ENCODE results near the gene SAAL1. TPM values are rescaled to one million over a fixed set of nuclear protein-coding genes. Genes with fewer than 3 reads are reported as not detected.
A peak's percentile ranks its signal among the peaks of the same experiment; 100 is the strongest.

The SAAL1 gene
- total RNA-seq, 2 experiments from 2014 or later: 24.0 to 27.0 TPM

GRCh38 chr11:18111005-18111404, 5.1 kb upstream of the SAAL1 start:
- ATAC-seq (ENCODE audit: low read depth) (no peak), DNase-seq (no peak)
- no peaks in the 10 kb centered on the region for H3K9me3 Mint-ChIP-seq
- H3K4me3 Mint-ChIP-seq: no peak overlapping the region
- no peaks in the 10 kb centered on the region for H3K36me3 Mint-ChIP-seq
- POLR2A ChIA-PET: no interaction called here
- no peak overlapping the region for H3K27ac Mint-ChIP-seq
- H3K27me3 Mint-ChIP-seq: peaks cover 26% of the 10 kb centered on the region
- H3K4me1 Mint-ChIP-seq: peaks cover 7% of the 10 kb centered on the region

- Mint-ChIP-seq H3K36me3 (no peaks in the 10 kb centered on the region), H3K27me3 (peaks cover 17% of the 10 kb centered on the region), H3K4me3 (no peak overlapping the region), H3K27ac (no peak overlapping the region), H3K9me3 (no peaks in the 10 kb centered on the region), H3K4me1 (peaks cover 9% of the 10 kb centered on the region)
- ATAC-seq (ENCODE audit: low read depth) (no peak), DNase-seq (no peak)
- POLR2A ChIA-PET: no interaction called here
Observed at GRCh38 chr11:18108254-18108653, 2.4 kb upstream of the SAAL1 start.

GRCh38 chr11:18106688-18107087, 806 bp upstream of the SAAL1 start:
- peaks cover 10% of the 10 kb centered on the region for H3K36me3 Mint-ChIP-seq
- POLR2A ChIA-PET: interaction anchor here (0.9 to 1.3 kb wide), 5 partner anchors 9 to 528 kb away, joined by 3 to 6 read pairs (median 4); partner anchors contain the start of genes GTF2H1 and HPS5
- peaks cover 9% of the 10 kb centered on the region for H3K4me1 Mint-ChIP-seq

GRCh38 chr11:18105086-18105801, 638 bp downstream of the SAAL1 start:
- Mint-ChIP-seq H3K9me3 (no peaks in the 10 kb centered on the region), H3K27me3 (peaks cover under 1% of the 10 kb centered on the region), H3K4me1 (peaks cover 12% of the 10 kb centered on the region), H3K4me3 (peak overlapping the region; percentile 92), H3K27ac (peak overlapping the region; percentile 78), H3K36me3 (peaks cover 18% of the 10 kb centered on the region)
- POLR2A ChIA-PET: interaction anchor here (0.7 to 1.5 kb wide), 9 partner anchors 10 to 1368 kb away, joined by 3 to 6 read pairs (median 4); partner anchors contain the start of gene TSG101
- ATAC-seq (ENCODE audit: low read depth): no peak
- no peak for DNase-seq

More at GRCh38 chr11:18106688-18107087, 806 bp upstream of the SAAL1 start:
- Mint-ChIP-seq H3K9me3 (no peaks in the 10 kb centered on the region), H3K4me3 (peak overlapping the region; percentile 35), H3K27me3 (peaks cover 10% of the 10 kb centered on the region), H3K27ac (no peak overlapping the region)
- ATAC-seq (ENCODE audit: low read depth) (no peak), DNase-seq (no peak)

GRCh38 chr11:18100926-18101656, 4.8 kb downstream of the SAAL1 start:
- Mint-ChIP-seq H3K4me1 (peaks cover 15% of the 10 kb centered on the region), H3K36me3 (peaks cover 23% of the 10 kb centered on the region), H3K4me3 (no peak overlapping the region), H3K9me3 (no peaks in the 10 kb centered on the region), H3K27ac (no peak overlapping the region), H3K27me3 (no peaks in the 10 kb centered on the region)
- POLR2A ChIA-PET: no interaction called here
- ATAC-seq (ENCODE audit: low read depth) (no peak), DNase-seq (no peak)

- H3K27ac Mint-ChIP-seq: no peak overlapping the region
- peaks cover 25% of the 10 kb centered on the region for H3K36me3 Mint-ChIP-seq
- H3K27me3 Mint-ChIP-seq: no peaks in the 10 kb centered on the region
- ATAC-seq (ENCODE audit: low read depth): no peak
- H3K9me3 Mint-ChIP-seq: no peaks in the 10 kb centered on the region
- POLR2A ChIA-PET: interaction anchor here (0.8 to 1.2 kb wide), 2 partner anchors 20 to 80 kb away, joined by 3 to 4 read pairs; no protein-coding TSS in a partner anchor
- H3K4me3 Mint-ChIP-seq: no peak overlapping the region
- DNase-seq: no peak
- H3K4me1 Mint-ChIP-seq: peaks cover 2% of the 10 kb centered on the region
Observed at GRCh38 chr11:18093959-18094358, 11.9 kb downstream of the SAAL1 start.

- DNase-seq: no peak
- Mint-ChIP-seq H3K4me1 (no peaks in the 10 kb centered on the region), H3K4me3 (no peak overlapping the region), H3K36me3 (peaks cover 36% of the 10 kb centered on the region), H3K9me3 (no peaks in the 10 kb centered on the region), H3K27ac (no peak overlapping the region), H3K27me3 (no peaks in the 10 kb centered on the region)
- POLR2A ChIA-PET: no interaction called here
- ATAC-seq (ENCODE audit: low read depth): no peak
Observed at GRCh38 chr11:18091731-18092130, 14.2 kb downstream of the SAAL1 start.

GRCh38 chr11:18088966-18089365, 16.9 kb downstream of the SAAL1 start:
- no peak overlapping the region for H3K27ac Mint-ChIP-seq
- POLR2A ChIA-PET: no interaction called here
- no peak for ATAC-seq (ENCODE audit: low read depth)

GRCh38 chr11:18088366-18088765, 17.5 kb downstream of the SAAL1 start:
- H3K27me3 Mint-ChIP-seq: no peaks in the 10 kb centered on the region
- no peaks in the 10 kb centered on the region for H3K9me3 Mint-ChIP-seq
- H3K4me1 Mint-ChIP-seq: no peaks in the 10 kb centered on the region
- H3K4me3 Mint-ChIP-seq: no peak overlapping the region
- no peak overlapping the region for H3K27ac Mint-ChIP-seq
- POLR2A ChIA-PET: no interaction called here
- ATAC-seq (ENCODE audit: low read depth) (no peak), DNase-seq (no peak)
- H3K36me3 Mint-ChIP-seq: peaks cover 26% of the 10 kb centered on the region

More at GRCh38 chr11:18088966-18089365, 16.9 kb downstream of the SAAL1 start:
- Mint-ChIP-seq H3K4me3 (no peak overlapping the region), H3K27me3 (no peaks in the 10 kb centered on the region), H3K4me1 (no peaks in the 10 kb centered on the region), H3K36me3 (peaks cover 30% of the 10 kb centered on the region), H3K9me3 (no peaks in the 10 kb centered on the region)
- DNase-seq: no peak

GRCh38 chr11:18081551-18081950, 24.3 kb downstream of the SAAL1 start:
- H3K36me3 Mint-ChIP-seq: peaks cover 25% of the 10 kb centered on the region
- ATAC-seq (ENCODE audit: low read depth) (no peak), DNase-seq (no peak)
- no peak overlapping the region for H3K27ac Mint-ChIP-seq
- no peak overlapping the region for H3K4me3 Mint-ChIP-seq
- POLR2A ChIA-PET: no interaction called here
- H3K9me3 Mint-ChIP-seq: no peaks in the 10 kb centered on the region
- H3K4me1 Mint-ChIP-seq: no peaks in the 10 kb centered on the region
- no peaks in the 10 kb centered on the region for H3K27me3 Mint-ChIP-seq

- ATAC-seq (ENCODE audit: low read depth) (no peak), DNase-seq (no peak)
- POLR2A ChIA-PET: no interaction called here
- H3K9me3 Mint-ChIP-seq: no peaks in the 10 kb centered on the region
- H3K36me3 Mint-ChIP-seq: peaks cover 25% of the 10 kb centered on the region
- H3K27ac Mint-ChIP-seq: no peak overlapping the region
- peaks cover 1% of the 10 kb centered on the region for H3K4me1 Mint-ChIP-seq
- no peak overlapping the region for H3K4me3 Mint-ChIP-seq
- H3K27me3 Mint-ChIP-seq: no peaks in the 10 kb centered on the region
Observed at GRCh38 chr11:18080451-18080850, 25.4 kb downstream of the SAAL1 start.

GRCh38 chr11:18078909-18079308, 27.0 kb downstream of the SAAL1 start:
- no peaks in the 10 kb centered on the region for H3K27me3 Mint-ChIP-seq
- no peak for DNase-seq
- ATAC-seq (ENCODE audit: low read depth): no peak
- H3K4me3 Mint-ChIP-seq: no peak overlapping the region
- H3K36me3 Mint-ChIP-seq: peaks cover 21% of the 10 kb centered on the region
- POLR2A ChIA-PET: no interaction called here
- H3K27ac Mint-ChIP-seq: no peak overlapping the region
- no peaks in the 10 kb centered on the region for H3K9me3 Mint-ChIP-seq
- H3K4me1 Mint-ChIP-seq: peaks cover 8% of the 10 kb centered on the region

GRCh38 chr11:18075444-18075843, 30.4 kb downstream of the SAAL1 start:
- Mint-ChIP-seq H3K4me1 (peaks cover 8% of the 10 kb centered on the region), H3K36me3 (peaks cover 7% of the 10 kb centered on the region), H3K9me3 (no peaks in the 10 kb centered on the region), H3K4me3 (no peak overlapping the region), H3K27me3 (no peaks in the 10 kb centered on the region), H3K27ac (no peak overlapping the region)
- POLR2A ChIA-PET: no interaction called here
- ATAC-seq (ENCODE audit: low read depth): no peak
- no peak for DNase-seq

Data from activated naive CD8-positive, alpha-beta T cell treated with anti-CD3 and anti-CD28 coated beads, Interleukin-2, amount 10 ng/mL, durations not matched to agents 7 days and 5 days (primary cell).